ENCODE data around the gene S100A9. TPM values are rescaled to one million over a fixed set of nuclear protein-coding genes. Genes with fewer than 3 reads are reported as not detected.

The S100A9 gene
- total and polyA plus RNA-seq, 2 of the 4 experiments (the other 2 are of a cell fraction): not detected

GRCh38 chr1:153389973-153390879 lies 32.6 kb downstream of the S100A9 start:
- Histone ChIP-seq H2AFZ (replicated peaks; ENCODE audit: low read length, poor library complexity) (no peak overlapping the region), H3K27me3 (ENCODE audit: control insufficient read depth, insufficient read depth, low read length) (no peaks in the 10 kb centered on the region), H3K9ac (ENCODE audit: low read depth, low read length) (no peak overlapping the region), H2AK9ac (replicated peaks; ENCODE audit: low read depth, low read length, poor library complexity) (no peak overlapping the region), H3K4ac (ENCODE audit: low read depth, low read length) (no peak overlapping the region), H3K14ac (replicated peaks; ENCODE audit: low read depth, low read length) (no peak overlapping the region), H4K5ac (ENCODE audit: low read depth, low read length) (no peak overlapping the region), H3K18ac (ENCODE audit: low read depth, low read length) (no peak overlapping the region), H3K56ac (ENCODE audit: extremely low read depth, insufficient read depth, low read length) (no peak overlapping the region), H4K91ac (ENCODE audit: insufficient read depth, low read depth, low read length) (no peak overlapping the region), H3K9me1 (ENCODE audit: insufficient read depth, low read length) (no peaks in the 10 kb centered on the region), H3K4me1 (ENCODE audit: control insufficient read depth, insufficient read depth, low read length) (no peaks in the 10 kb centered on the region), H3K4me2 (ENCODE audit: low read depth, low read length) (no peak overlapping the region), H3K27ac (ENCODE audit: insufficient read depth, low read length) (no peak overlapping the region), H3K9me3 (ENCODE audit: control insufficient read depth, insufficient read depth, low read length) (no peaks in the 10 kb centered on the region), H3K4me3 (ENCODE audit: insufficient read depth, low read depth, low read length) (no peak overlapping the region), H3K23ac (ENCODE audit: low read depth, low read length) (no peak overlapping the region), H2BK20ac (ENCODE audit: low read depth, low read length) (no peak overlapping the region), H3K79me1 (ENCODE audit: low read depth in 1 of 2, low read length in 2 of 2) (no peaks in the 10 kb centered on the region), H2BK5ac (ENCODE audit: low read depth, low read length, poor library complexity, severe bottlenecking) (no peak overlapping the region), H2AK5ac (ENCODE audit: low read depth, low read length) (no peak overlapping the region), H4K8ac (ENCODE audit: low read depth in 2 of 2, low read length in 2 of 2) (no peak overlapping the region), H4K20me1 (ENCODE audit: insufficient read depth, low read length) (no peaks in the 10 kb centered on the region), H2BK15ac (ENCODE audit: low read depth, low read length) (no peak overlapping the region), H2BK120ac (ENCODE audit: low read depth, low read length) (no peak overlapping the region), H3K36me3 (ENCODE audit: control insufficient read depth, insufficient read depth, low read length) (no peaks in the 10 kb centered on the region)
- intact Hi-C loops (cut with micrococcal nuclease) (no loop called here), dilution Hi-C loops (cut with HindIII; ENCODE audit: low sequenced_read_pairs, unreplicated experiment) (no loop called here), in situ Hi-C loops (cut with MboI; ENCODE audit: low sequenced_read_pairs) (no loop called here)
- no peak for ATAC-seq (ENCODE audit: low read depth)
- POLR2A ChIA-PET (ENCODE audit: unreplicated experiment): no interaction called here
- no TSS peak for BruUV-seq (replicated peaks)
- TF ChIP-seq, protein P1, sequence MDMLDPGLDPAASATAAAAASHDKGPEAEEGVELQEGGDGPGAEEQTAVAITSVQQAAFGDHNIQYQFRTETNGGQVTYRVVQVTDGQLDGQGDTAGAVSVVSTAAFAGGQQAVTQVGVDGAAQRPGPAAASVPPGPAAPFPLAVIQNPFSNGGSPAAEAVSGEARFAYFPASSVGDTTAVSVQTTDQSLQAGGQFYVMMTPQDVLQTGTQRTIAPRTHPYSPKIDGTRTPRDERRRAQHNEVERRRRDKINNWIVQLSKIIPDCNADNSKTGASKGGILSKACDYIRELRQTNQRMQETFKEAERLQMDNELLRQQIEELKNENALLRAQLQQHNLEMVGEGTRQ (IDR thresholded peaks at IDR 0.05; ENCODE audit: low read depth, low read length): no peak
- no peak for TF ChIP-seq BHLHE40 (IDR thresholded peaks at IDR 0.05; ENCODE audit: low read depth, low read length)
- no peak for TF ChIP-seq CHD1 (IDR thresholded peaks at IDR 0.05; ENCODE audit: low read depth, low read length)
- TF ChIP-seq POLR2A (IDR thresholded peaks at IDR 0.05; ENCODE audit: low read depth, low read length): no peak
- no peak for TF ChIP-seq CEBPB (IDR thresholded peaks at IDR 0.05; ENCODE audit: low read depth, low read length)
- TF ChIP-seq, protein P2, sequence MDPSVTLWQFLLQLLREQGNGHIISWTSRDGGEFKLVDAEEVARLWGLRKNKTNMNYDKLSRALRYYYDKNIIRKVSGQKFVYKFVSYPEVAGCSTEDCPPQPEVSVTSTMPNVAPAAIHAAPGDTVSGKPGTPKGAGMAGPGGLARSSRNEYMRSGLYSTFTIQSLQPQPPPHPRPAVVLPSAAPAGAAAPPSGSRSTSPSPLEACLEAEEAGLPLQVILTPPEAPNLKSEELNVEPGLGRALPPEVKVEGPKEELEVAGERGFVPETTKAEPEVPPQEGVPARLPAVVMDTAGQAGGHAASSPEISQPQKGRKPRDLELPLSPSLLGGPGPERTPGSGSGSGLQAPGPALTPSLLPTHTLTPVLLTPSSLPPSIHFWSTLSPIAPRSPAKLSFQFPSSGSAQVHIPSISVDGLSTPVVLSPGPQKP (IDR thresholded peaks at IDR 0.05; ENCODE audit: borderline replicate concordance, low read depth, low read length): no peak
- TF ChIP-seq FOS (IDR thresholded peaks at IDR 0.05; ENCODE audit: low read depth, low read length): no peak
- TF ChIP-seq RFX5 (IDR thresholded peaks at IDR 0.05; ENCODE audit: low read depth, low read length): no peak
- TF ChIP-seq NFE2L2 (IDR thresholded peaks at IDR 0.05; ENCODE audit: low read depth, low read length): no peak
- TF ChIP-seq, protein P3, sequence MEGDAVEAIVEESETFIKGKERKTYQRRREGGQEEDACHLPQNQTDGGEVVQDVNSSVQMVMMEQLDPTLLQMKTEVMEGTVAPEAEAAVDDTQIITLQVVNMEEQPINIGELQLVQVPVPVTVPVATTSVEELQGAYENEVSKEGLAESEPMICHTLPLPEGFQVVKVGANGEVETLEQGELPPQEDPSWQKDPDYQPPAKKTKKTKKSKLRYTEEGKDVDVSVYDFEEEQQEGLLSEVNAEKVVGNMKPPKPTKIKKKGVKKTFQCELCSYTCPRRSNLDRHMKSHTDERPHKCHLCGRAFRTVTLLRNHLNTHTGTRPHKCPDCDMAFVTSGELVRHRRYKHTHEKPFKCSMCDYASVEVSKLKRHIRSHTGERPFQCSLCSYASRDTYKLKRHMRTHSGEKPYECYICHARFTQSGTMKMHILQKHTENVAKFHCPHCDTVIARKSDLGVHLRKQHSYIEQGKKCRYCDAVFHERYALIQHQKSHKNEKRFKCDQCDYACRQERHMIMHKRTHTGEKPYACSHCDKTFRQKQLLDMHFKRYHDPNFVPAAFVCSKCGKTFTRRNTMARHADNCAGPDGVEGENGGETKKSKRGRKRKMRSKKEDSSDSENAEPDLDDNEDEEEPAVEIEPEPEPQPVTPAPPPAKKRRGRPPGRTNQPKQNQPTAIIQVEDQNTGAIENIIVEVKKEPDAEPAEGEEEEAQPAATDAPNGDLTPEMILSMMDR (conservative IDR thresholded peaks at IDR 0.05; ENCODE audit: low read depth, low read length): no peak
- TF ChIP-seq MAFK (IDR thresholded peaks at IDR 0.05; ENCODE audit: low read depth, low read length): no peak
- CTCF ChIA-PET: no interaction called here
- no peak for DNase-seq
- WGBS, 2 experiments (ENCODE audit: extremely low coverage in 2 of 2, insufficient read length in 1 of 2): 80% methylated on average over 3 of the region's 17 CpGs; no CpG with 5 or more reads in 1 of the 2 experiments
